Measurements from ENCODE around the gene C3orf22.

GRCh38 chr3:126533506-126533905 lies 25.2 kb downstream of the C3orf22 start:
- TF ChIP-seq CTCF (conservative IDR thresholded peaks at IDR 0.05) (no peak), ZFX (IDR thresholded peaks at IDR 0.05) (no peak)

All from C4-2B (cell line).